Mesenchymal stem cell (in vitro differentiated cells and primary cell): ENCODE results near the gene SIDT1.

Experiments
- DNase-seq: peaks from one replicate; pipeline ENCODE4 v3.0.0-alpha.2; 2013
- H2AFZ ChIP-seq: one replicate; pipeline ENCODE4 v1.6.1; 2013; ENCODE audit warnings: low read depth, mild to moderate bottlenecking, control low read depth, inconsistent platforms, low read length, moderate library complexity
- H2AK5ac ChIP-seq: 2 replicates; pipeline ENCODE4 v1.6.1; 2013; ENCODE audit warnings: low read length, moderate library complexity, mild to moderate bottlenecking, inconsistent platforms; ENCODE audit not compliant: severe bottlenecking
- H2BK120ac ChIP-seq: one replicate; pipeline ENCODE4 v1.6.1; 2013; ENCODE audit warnings: low read depth, mild to moderate bottlenecking, inconsistent platforms, low read length, moderate library complexity
- H2BK12ac ChIP-seq, 2 experiments: one replicate each; pipeline ENCODE4 v1.6.1; 2013; ENCODE audit warnings: inconsistent platforms in 2 of 2, low read length in 2 of 2, mild to moderate bottlenecking in 2 of 2, moderate library complexity in 2 of 2, control low read depth in 1 of 2
- H2BK15ac ChIP-seq: one replicate; pipeline ENCODE4 v1.6.1; 2013; ENCODE audit warnings: mild to moderate bottlenecking, low read depth, inconsistent platforms; ENCODE audit not compliant: poor library complexity, severe bottlenecking
- H2BK5ac ChIP-seq: 2 replicates; pipeline ENCODE4 v1.6.1; 2013; ENCODE audit warnings: low read depth, mild to moderate bottlenecking, low read length, control low read depth, inconsistent platforms; ENCODE audit not compliant: poor library complexity, severe bottlenecking
- H3K14ac ChIP-seq, 2 experiments: one replicate each; pipeline ENCODE4 v1.6.1; 2013; ENCODE audit warnings: inconsistent platforms in 2 of 2, low read length in 2 of 2, control low read depth in 1 of 2, mild to moderate bottlenecking in 1 of 2, moderate library complexity in 1 of 2
- H3K18ac ChIP-seq, 2 experiments: one replicate each; pipeline ENCODE4 v1.6.1; 2013; ENCODE audit warnings: inconsistent platforms in 2 of 2, low read length in 2 of 2, control low read depth in 1 of 2, low read depth in 1 of 2, mild to moderate bottlenecking in 1 of 2
- H3K23ac ChIP-seq, 2 experiments: one replicate each; pipeline ENCODE4 v1.6.1; 2013; ENCODE audit warnings: inconsistent platforms in 2 of 2, low read length in 2 of 2, mild to moderate bottlenecking in 2 of 2, moderate library complexity in 2 of 2, control low read depth in 1 of 2
- H3K27ac ChIP-seq: 2 replicates; pipeline ENCODE4 v1.5.1; 2013; ENCODE audit warnings: mild to moderate bottlenecking, moderate library complexity, low read length, control low read depth, inconsistent platforms; ENCODE audit not compliant: poor library complexity, severe bottlenecking
- H3K27me3 ChIP-seq, 2 experiments: 2 replicates each; pipeline versions ENCODE4 v1.6.1 to v1.7.0; 2013; ENCODE audit warnings: low read length in 2 of 2, mild to moderate bottlenecking in 2 of 2, moderate library complexity in 2 of 2, control low read depth in 1 of 2, inconsistent platforms in 1 of 2; ENCODE audit not compliant: control insufficient read depth in 1 of 2, insufficient read depth in 1 of 2
- H3K36me3 ChIP-seq, 2 experiments: 2 replicates each; pipeline versions ENCODE4 v1.6.1 to v1.7.0; 2013; ENCODE audit warnings: low read length in 2 of 2, control low read depth in 1 of 2, inconsistent platforms in 1 of 2, low read depth in 1 of 2, mild to moderate bottlenecking in 1 of 2; ENCODE audit not compliant: insufficient read depth in 2 of 2, control insufficient read depth in 1 of 2
- H3K4ac ChIP-seq, 2 experiments: one replicate each; pipeline ENCODE4 v1.6.1; 2013; ENCODE audit warnings: inconsistent platforms in 2 of 2, low read length in 2 of 2, mild to moderate bottlenecking in 2 of 2, moderate library complexity in 2 of 2, control low read depth in 1 of 2, low read depth in 1 of 2
- H3K4me1 ChIP-seq: 2 replicates; pipeline ENCODE4 v1.6.1; 2013; ENCODE audit warnings: low read depth, low read length, control low read depth; ENCODE audit not compliant: control insufficient read depth, insufficient read depth
- H3K4me2 ChIP-seq: 2 replicates; pipeline ENCODE4 v1.6.1; 2013; ENCODE audit warnings: low read length, mild to moderate bottlenecking, inconsistent platforms; ENCODE audit not compliant: poor library complexity, severe bottlenecking
- H3K4me3 ChIP-seq, 2 experiments: 2 replicates each; pipeline versions ENCODE4 v1.5.1 to v1.7.0; 2013; ENCODE audit warnings: low read length in 2 of 2, mild to moderate bottlenecking in 2 of 2, control low read depth in 1 of 2, low read depth in 1 of 2; ENCODE audit not compliant: insufficient read depth in 1 of 2
- H3K79me1 ChIP-seq: replicated peaks from 2 replicates; pipeline ENCODE4 v1.6.1; 2013; ENCODE audit warnings: mild to moderate bottlenecking, control low read depth, low read length, inconsistent platforms; ENCODE audit not compliant: poor library complexity, severe bottlenecking
- H3K9ac ChIP-seq: 2 replicates; pipeline ENCODE4 v1.7.0; 2013; ENCODE audit warnings: mild to moderate bottlenecking, low read length, moderate library complexity
- H3K9me3 ChIP-seq: 2 replicates; pipeline ENCODE4 v1.7.0; 2013; ENCODE audit warnings: mild to moderate bottlenecking, low read length; ENCODE audit not compliant: control insufficient read depth
- H4K8ac ChIP-seq: one replicate; pipeline ENCODE4 v1.6.1; 2013; ENCODE audit warnings: inconsistent platforms, mild to moderate bottlenecking, low read length, moderate library complexity
- H4K91ac ChIP-seq: one replicate; pipeline ENCODE4 v1.6.1; 2013; ENCODE audit warnings: mild to moderate bottlenecking, low read length, inconsistent platforms
- WGBS: methylation state at CpG from one replicate; pipeline ENCODE4 v1.1.7; 2013; ENCODE audit warnings: mixed read lengths; 5-methylcytosine and 5-hydroxymethylcytosine counted together

Gene SIDT1

DNA sequence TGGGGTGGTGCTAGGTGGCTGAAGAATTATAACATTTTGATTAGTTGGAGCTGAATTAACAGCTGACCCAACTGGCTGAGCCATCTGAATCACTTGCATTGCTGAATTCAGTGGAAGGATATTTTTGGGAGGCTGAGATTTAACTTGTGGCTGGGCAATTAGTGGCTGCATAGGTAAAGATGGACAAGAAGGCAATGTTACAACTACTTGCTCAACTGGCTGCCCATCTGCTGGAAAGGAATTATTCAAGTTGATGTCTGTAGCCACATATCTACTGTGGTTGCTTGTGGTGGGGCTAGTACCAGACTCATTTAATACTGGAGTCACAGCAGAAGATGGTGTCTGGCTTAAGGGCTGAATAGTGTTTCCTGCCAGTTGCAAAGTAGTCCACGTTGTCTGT, 127.6 kb downstream of the SIDT1 start:
- Histone ChIP-seq H3K27ac (no peak overlapping the region), H2BK15ac (no peak overlapping the region), H3K79me1 (peaks cover 2% of the 10 kb centered on the region), H2BK120ac (no peak overlapping the region), H3K18ac (no peak overlapping the region), H4K91ac (no peak overlapping the region), H3K36me3 (peaks cover 30 to 82% of the 10 kb centered on the region in 2 experiments), H3K23ac (no peak overlapping the region), H4K8ac (no peak overlapping the region), H3K4ac (no peak overlapping the region), H3K9ac (no peak overlapping the region), H3K4me1 (no peaks in the 10 kb centered on the region), H3K4me3 (no peak overlapping the region), H2AFZ (no peak overlapping the region), H3K14ac (no peak overlapping the region), H3K4me2 (no peak overlapping the region), H2BK12ac (no peak overlapping the region), H3K27me3 (no peaks in the 10 kb centered on the region), H2AK5ac (no peak overlapping the region), H3K9me3 (no peaks in the 10 kb centered on the region), H2BK5ac (no peak overlapping the region)
- WGBS: 82% methylated on average over 1 of the region's 1 CpG
- DNase-seq: no peak

DNA sequence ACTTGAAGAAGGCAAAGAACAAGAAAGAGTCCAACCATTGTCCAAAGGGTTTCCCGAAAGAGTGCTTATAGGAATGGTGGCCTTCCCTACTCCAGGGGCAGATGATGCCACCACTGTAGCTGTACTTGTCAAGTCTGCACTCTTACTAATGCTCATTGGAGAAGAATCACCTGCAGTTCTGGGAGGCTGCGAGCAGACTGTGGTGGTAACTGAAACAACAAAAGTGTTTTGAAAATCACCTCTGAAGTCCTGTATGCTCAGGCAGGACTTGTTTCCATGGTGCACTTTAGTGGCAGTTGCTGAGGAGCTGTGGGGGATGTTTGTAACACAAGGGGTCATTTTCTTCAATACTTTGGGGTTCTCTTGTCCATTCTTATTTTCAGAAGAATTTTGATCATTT, 128.1 kb downstream of the SIDT1 start:
- no peak overlapping the region for H3K23ac ChIP-seq

DNA sequence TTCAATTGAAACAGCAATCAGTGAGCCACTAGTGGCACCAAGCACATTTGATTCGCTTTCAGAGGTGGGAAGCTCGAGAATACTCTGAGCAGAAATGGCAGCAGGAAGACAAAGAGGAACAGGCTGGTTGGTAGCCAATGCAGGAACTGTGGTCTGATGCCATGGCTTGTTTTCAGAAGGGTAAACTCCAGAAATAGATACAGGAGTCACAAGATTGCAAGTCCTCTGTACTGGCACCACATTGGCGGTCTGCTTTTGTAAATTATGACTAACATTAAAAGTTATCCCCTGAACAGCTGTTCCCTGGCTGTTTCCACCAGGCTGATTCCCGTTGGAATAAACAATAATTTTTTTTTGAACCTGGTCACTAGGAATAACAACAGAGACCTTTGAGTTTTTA, 128.5 kb downstream of the SIDT1 start:
- Histone ChIP-seq H3K4me2 (no peak overlapping the region), H3K9me3 (no peaks in the 10 kb centered on the region), H3K79me1 (peaks cover 3% of the 10 kb centered on the region), H2BK15ac (no peak overlapping the region), H3K9ac (no peak overlapping the region), H2BK12ac (no peak overlapping the region), H2AK5ac (no peak overlapping the region), H3K4ac (no peak overlapping the region), H3K23ac (no peak overlapping the region), H3K27ac (no peak overlapping the region), H2BK5ac (no peak overlapping the region), H3K4me3 (no peak overlapping the region), H2BK120ac (no peak overlapping the region), H4K8ac (no peak overlapping the region), H3K14ac (no peak overlapping the region), H2AFZ (no peak overlapping the region), H3K27me3 (no peaks in the 10 kb centered on the region), H3K18ac (no peak overlapping the region), H3K36me3 (peaks cover 32 to 85% of the 10 kb centered on the region in 2 experiments), H4K91ac (no peak overlapping the region), H3K4me1 (no peaks in the 10 kb centered on the region)
- WGBS: 94% methylated on average over 4 of the region's 4 CpGs
- DNase-seq: peak; percentile 70

More for the DNA sequence above, 128.1 kb downstream of the SIDT1 start:
- no peak overlapping the region for H3K14ac ChIP-seq
- no peak overlapping the region for H2AK5ac ChIP-seq
- WGBS: 93% methylated on average over 2 of the region's 2 CpGs
- H2BK120ac ChIP-seq: no peak overlapping the region
- H3K9ac ChIP-seq: no peak overlapping the region
- H3K18ac ChIP-seq: no peak overlapping the region
- H4K8ac ChIP-seq: no peak overlapping the region
- no peak overlapping the region for H2BK5ac ChIP-seq
- H3K36me3 ChIP-seq: peaks cover 32 to 84% of the 10 kb centered on the region in 2 experiments
- no peak overlapping the region for H3K4me3 ChIP-seq
- H4K91ac ChIP-seq: no peak overlapping the region
- no peaks in the 10 kb centered on the region for H3K4me1 ChIP-seq
- no peak overlapping the region for H2BK15ac ChIP-seq
- no peak overlapping the region for H2BK12ac ChIP-seq
- no peaks in the 10 kb centered on the region for H3K9me3 ChIP-seq
- no peak overlapping the region for H3K4ac ChIP-seq
- H3K4me2 ChIP-seq: no peak overlapping the region
- peaks cover 3% of the 10 kb centered on the region for H3K79me1 ChIP-seq
- no peak overlapping the region for H2AFZ ChIP-seq
- no peak for DNase-seq
- H3K27me3 ChIP-seq: no peaks in the 10 kb centered on the region
- no peak overlapping the region for H3K27ac ChIP-seq

DNA sequence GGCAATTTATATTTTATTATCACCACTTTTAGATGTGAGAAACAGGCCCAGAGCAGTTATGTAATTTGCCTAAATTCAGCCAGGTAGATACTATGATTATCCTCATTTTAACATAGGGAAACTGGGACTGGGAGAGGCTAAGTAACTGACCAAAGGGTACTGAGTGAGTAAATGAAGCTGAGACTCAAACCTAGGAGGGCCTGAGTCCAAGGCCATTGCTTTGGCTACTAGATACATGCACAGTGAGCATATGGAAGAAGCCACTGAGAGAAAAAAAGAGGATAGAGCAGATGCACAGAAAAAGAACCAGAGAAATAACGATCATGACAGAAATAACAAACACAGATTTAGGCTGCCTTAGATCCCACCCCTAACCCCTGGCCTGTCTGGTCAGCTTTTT, 130.5 kb downstream of the SIDT1 start:
- Histone ChIP-seq H3K27me3 (no peaks in the 10 kb centered on the region), H3K4me3 (no peak overlapping the region), H3K4me2 (no peak overlapping the region), H3K27ac (no peak overlapping the region), H2BK15ac (no peak overlapping the region), H3K4me1 (no peaks in the 10 kb centered on the region), H3K23ac (no peak overlapping the region), H3K36me3 (peaks cover 21 to 67% of the 10 kb centered on the region in 2 experiments), H2AFZ (no peak overlapping the region), H4K91ac (no peak overlapping the region), H2BK12ac (no peak overlapping the region), H3K14ac (no peak overlapping the region), H3K4ac (no peak overlapping the region), H3K18ac (no peak overlapping the region), H2BK120ac (no peak overlapping the region), H2BK5ac (no peak overlapping the region), H3K79me1 (peaks cover 6% of the 10 kb centered on the region), H2AK5ac (no peak overlapping the region), H4K8ac (no peak overlapping the region), H3K9ac (no peak overlapping the region), H3K9me3 (no peaks in the 10 kb centered on the region)
- no peak for DNase-seq
- WGBS: 82% methylated on average over 1 of the region's 1 CpG
